ENCODE measurements around the gene APEH. TPM values are rescaled to one million over a fixed set of nuclear protein-coding genes. Genes with fewer than 3 reads are reported as not detected.

The APEH gene
- total RNA-seq, 2 donors from 2014 or later, result 84.4 to 116 TPM

GRCh38 chr3:49712631-49713317 is 38.6 kb downstream of the APEH start:
- no peak for DNase-seq (ENCODE audit: low spot score)
- no peak overlapping the region for H3K4me3 ChIP-seq
- TF ChIP-seq POLR2AphosphoS5 (IDR thresholded peaks at IDR 0.05), result no peak
- no peak for TF ChIP-seq POLR2A (IDR thresholded peaks at IDR 0.05)
- TF ChIP-seq, protein P1, sequence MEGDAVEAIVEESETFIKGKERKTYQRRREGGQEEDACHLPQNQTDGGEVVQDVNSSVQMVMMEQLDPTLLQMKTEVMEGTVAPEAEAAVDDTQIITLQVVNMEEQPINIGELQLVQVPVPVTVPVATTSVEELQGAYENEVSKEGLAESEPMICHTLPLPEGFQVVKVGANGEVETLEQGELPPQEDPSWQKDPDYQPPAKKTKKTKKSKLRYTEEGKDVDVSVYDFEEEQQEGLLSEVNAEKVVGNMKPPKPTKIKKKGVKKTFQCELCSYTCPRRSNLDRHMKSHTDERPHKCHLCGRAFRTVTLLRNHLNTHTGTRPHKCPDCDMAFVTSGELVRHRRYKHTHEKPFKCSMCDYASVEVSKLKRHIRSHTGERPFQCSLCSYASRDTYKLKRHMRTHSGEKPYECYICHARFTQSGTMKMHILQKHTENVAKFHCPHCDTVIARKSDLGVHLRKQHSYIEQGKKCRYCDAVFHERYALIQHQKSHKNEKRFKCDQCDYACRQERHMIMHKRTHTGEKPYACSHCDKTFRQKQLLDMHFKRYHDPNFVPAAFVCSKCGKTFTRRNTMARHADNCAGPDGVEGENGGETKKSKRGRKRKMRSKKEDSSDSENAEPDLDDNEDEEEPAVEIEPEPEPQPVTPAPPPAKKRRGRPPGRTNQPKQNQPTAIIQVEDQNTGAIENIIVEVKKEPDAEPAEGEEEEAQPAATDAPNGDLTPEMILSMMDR (IDR thresholded peaks at IDR 0.05), result no peak
- H3K9me3 ChIP-seq, result no peaks in the 10 kb centered on the region
- intact Hi-C loops (cut with DNase I), result no loop called here
- H3K36me3 ChIP-seq, result no peaks in the 10 kb centered on the region
- 56% methylated on average over 7 of the region's 7 CpGs for WGBS
- H3K4me1 ChIP-seq (replicated peaks), result no peaks in the 10 kb centered on the region
- H3K27me3 ChIP-seq (replicated peaks; ENCODE audit: insufficient read depth), result no peaks in the 10 kb centered on the region
- H3K27ac ChIP-seq, result no peak overlapping the region

DNA sequence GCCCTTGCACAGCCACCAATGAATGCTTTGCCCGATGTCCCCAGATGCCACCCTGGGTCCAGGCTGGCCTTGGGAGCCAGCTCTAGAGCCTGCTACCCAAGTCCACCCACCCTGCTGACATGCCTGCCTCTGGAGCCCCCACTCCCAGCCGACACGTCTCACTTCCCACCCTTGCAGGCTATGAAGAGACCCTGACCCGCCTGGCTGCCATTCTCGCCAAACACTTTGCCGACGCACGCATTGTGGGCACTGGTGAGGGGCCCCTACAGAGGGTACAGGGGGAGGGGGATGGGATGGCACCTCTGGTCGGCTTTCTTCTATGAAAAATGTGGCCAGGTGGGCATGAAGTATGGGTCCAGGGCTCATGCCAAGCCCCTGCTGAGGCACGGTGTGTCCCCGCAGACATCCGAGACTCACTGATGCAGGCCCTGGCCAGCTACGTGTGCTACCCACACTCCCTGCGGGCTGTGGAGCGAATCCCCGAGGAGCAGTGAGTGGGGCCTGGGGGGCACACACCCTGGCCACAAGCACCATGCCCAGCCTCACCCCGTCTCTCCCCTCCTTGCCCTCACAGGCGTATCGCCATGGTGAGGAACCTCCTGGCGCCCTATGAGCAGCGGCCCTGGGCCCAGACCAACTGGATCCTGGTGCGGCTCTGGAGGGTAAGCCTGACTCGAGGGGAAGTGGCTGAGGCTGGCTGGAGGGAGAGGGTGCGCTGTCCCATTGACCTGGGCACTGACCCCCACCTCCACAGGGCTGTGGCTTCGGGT is 39.4 kb downstream of the APEH start:
- Histone ChIP-seq H3K27me3 (replicated peaks; ENCODE audit: insufficient read depth) (no peaks in the 10 kb centered on the region), H3K4me1 (replicated peaks) (no peaks in the 10 kb centered on the region), H3K4me3 (no peak overlapping the region), H3K9me3 (no peaks in the 10 kb centered on the region), H3K27ac (no peak overlapping the region), H3K36me3 (no peaks in the 10 kb centered on the region)
- no peak for TF ChIP-seq POLR2A (IDR thresholded peaks at IDR 0.05)
- 91% methylated on average over 25 of the region's 25 CpGs for WGBS
- no peak for DNase-seq (ENCODE audit: low spot score)
- intact Hi-C loops (cut with DNase I), result no loop called here

DNA sequence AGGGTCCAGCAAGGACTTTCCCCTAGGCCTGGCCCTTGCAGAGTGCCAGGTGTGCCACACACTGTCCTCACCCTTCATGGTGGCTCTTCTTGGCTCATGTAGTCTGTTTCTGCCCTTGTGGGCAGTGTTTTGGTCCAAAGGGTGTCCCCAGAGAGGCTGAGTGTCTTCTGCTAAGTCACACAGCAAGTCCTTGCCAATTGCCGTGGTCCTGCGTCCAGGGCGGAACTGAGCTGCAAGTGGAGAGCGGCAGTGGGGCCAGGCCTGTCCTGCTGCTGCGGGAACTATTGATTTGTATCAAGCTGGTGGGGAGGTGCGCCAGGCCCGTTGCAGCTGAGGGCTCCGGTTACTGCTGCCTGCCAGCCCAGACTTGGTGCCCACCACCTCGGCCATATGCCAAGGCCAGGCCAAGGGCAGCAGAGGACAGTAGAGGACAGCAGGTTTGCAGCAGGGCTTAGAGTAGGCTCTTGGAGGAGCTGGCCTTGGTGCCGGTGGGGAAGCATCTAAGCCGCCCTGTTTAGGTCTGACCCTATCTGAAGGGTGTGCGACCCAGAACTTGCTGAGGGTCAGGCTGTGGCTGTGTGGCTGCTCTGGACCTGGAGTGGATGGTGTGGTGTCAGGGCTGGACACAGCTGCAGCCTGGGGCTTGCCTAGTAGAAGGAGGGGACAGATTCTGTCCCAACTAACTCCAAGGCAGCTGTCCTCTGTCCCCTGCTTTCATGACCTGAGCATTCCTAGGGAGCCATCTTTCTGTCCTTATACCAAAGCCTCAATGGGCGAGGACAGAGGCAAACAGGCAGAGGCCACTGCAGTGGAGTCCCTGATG is 40.8 kb downstream of the APEH start:
- intact Hi-C loops (cut with DNase I), result no loop called here
- Histone ChIP-seq H3K27me3 (replicated peaks; ENCODE audit: insufficient read depth) (no peaks in the 10 kb centered on the region), H3K36me3 (no peaks in the 10 kb centered on the region), H3K4me1 (replicated peaks) (peaks cover 6% of the 10 kb centered on the region), H3K4me3 (no peak overlapping the region), H3K27ac (no peak overlapping the region), H3K9me3 (no peaks in the 10 kb centered on the region)
- 90% methylated on average over 13 of the region's 13 CpGs for WGBS
- no peak for DNase-seq (ENCODE audit: low spot score)
- TF ChIP-seq POLR2AphosphoS5 (IDR thresholded peaks at IDR 0.05) (no peak), POLR2A (IDR thresholded peaks at IDR 0.05) (no peak)
- TF ChIP-seq, protein P1 (IDR thresholded peaks at IDR 0.05), result no peak

GRCh38 chr3:49715611-49716121 is 41.5 kb downstream of the APEH start:
- peaks cover 6% of the 10 kb centered on the region for H3K4me1 ChIP-seq (replicated peaks)
- TF ChIP-seq POLR2A (IDR thresholded peaks at IDR 0.05) (no peak), POLR2AphosphoS5 (IDR thresholded peaks at IDR 0.05) (no peak)
- TF ChIP-seq, protein P1 (IDR thresholded peaks at IDR 0.05), result no peak
- 96% methylated on average over 9 of the region's 13 CpGs for WGBS
- intact Hi-C loops (cut with DNase I), result no loop called here
- no peaks in the 10 kb centered on the region for H3K9me3 ChIP-seq
- no peaks in the 10 kb centered on the region for H3K27me3 ChIP-seq (replicated peaks; ENCODE audit: insufficient read depth)
- no peak overlapping the region for H3K27ac ChIP-seq
- DNase-seq (ENCODE audit: low spot score), result no peak
- H3K4me3 ChIP-seq, result no peak overlapping the region
- no peaks in the 10 kb centered on the region for H3K36me3 ChIP-seq

DNA sequence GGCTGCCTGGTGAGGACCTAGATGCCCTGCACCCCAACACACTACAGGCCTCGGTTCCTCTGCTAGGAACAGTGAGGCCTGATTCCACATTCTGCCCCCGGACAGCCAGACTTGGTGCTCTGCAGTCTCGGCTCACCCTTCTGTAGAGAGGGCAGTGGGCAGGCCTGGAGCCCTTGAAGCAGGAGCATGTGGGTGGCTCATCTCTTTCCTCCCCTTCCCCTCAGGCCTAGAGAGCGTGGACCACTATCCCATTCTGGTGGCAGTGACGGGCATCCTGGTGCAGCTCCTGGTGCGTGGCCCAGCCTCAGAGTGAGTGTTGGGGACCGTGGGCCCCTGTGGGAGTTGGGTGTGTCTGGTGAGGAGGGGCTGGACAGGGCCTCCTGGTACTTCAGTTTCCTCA is 42.0 kb downstream of the APEH start:
- H3K4me3 ChIP-seq, result no peak overlapping the region
- no peaks in the 10 kb centered on the region for H3K27me3 ChIP-seq (replicated peaks; ENCODE audit: insufficient read depth)
- no peaks in the 10 kb centered on the region for H3K9me3 ChIP-seq
- no peak for DNase-seq (ENCODE audit: low spot score)
- 94% methylated on average over 7 of the region's 7 CpGs for WGBS
- no peaks in the 10 kb centered on the region for H3K36me3 ChIP-seq
- intact Hi-C loops (cut with DNase I), result no loop called here
- TF ChIP-seq POLR2AphosphoS5 (IDR thresholded peaks at IDR 0.05), result no peak
- TF ChIP-seq, protein P1 (IDR thresholded peaks at IDR 0.05), result no peak
- no peak for TF ChIP-seq POLR2A (IDR thresholded peaks at IDR 0.05)
- no peak overlapping the region for H3K27ac ChIP-seq
- peaks cover 6% of the 10 kb centered on the region for H3K4me1 ChIP-seq (replicated peaks)

Data from prostate gland (tissue), 2 donors.